ENCODE measurements around the gene PRLR.

DNA sequence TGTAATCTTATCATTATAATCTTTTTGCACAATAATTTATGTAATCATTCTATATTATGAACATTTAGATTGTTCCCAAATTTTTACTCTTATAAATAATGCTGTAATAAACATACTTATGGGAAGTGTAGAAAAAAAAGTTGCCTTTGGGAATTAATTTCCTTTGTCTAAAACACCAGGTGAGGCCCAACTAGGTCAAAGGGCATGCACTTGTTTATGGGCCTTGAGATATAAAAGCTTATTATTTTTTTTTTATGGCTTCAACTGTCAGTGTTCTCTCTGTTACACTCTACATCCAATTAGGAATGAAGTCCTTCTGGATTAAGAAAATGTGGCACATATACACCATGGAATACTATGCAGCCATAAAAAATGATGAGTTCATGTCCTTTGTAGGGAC lies 6.5 kb upstream of the PRLR start:
- TF ChIP-seq CTCF (IDR thresholded peaks at IDR 0.05), result no peak
- no peak for TF ChIP-seq POLR2A (IDR thresholded peaks at IDR 0.05)

All from uterus (tissue), 2 donors.